HG02938 (cell line): ENCODE measurements around the gene LDB2.
"Not testable (repeated sequence)": the region's sequence is repeated elsewhere in the genome, so short reads cannot be mapped to it uniquely, and the experiment has no call there.

Experiments
- ATAC-seq: cut with Tn5 transposase; IDR thresholded peaks from one replicate; pipeline ENCODE4 v1.9.1; 2021; ENCODE audit warnings: mild to moderate bottlenecking, moderate library complexity; ENCODE audit not compliant: unreplicated experiment

LDB2 gene

DNA sequence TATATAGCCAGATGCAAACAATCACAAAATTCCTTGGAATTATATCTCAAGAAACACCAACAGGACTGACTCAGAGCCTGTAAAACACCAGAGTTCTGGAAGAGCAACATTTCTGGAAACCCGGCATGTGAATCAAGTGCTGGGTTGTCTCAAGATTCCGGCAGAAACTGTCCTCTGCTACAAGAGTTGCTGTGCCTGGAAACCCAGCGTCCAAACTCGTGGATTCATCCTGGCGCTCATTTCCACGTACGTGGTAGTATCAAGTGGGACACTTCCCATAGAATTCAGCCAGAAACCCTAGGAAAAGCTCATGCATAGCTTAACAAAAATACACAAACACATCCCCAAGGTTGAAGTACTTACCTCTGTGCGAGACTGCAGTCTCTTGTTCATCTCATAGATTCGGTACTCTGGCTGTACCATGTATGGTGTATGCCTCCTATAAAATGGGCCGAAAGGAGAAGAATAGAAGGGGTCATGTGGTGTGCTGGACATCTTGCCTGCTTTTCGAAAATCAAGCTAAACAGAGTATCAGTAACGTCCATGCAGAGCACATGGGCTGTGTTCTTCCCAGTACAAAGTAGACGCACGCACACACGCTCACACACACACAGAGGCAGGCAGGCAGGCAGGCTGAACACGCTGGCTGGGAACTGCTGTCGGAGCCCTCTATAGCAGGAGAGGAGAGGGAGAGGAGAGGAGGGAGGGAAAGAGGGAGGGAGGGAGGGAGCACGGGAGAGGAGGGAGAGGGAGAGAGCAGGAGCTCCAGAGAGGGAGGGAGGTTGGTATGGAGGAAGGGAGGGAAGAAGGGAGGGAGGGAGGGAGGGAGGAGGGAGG is at the start of gene LDB2:
LDB2 (minus strand) TSS at position 655 of the 837 bp plus-strand sequence.
- no peak for ATAC-seq

DNA sequence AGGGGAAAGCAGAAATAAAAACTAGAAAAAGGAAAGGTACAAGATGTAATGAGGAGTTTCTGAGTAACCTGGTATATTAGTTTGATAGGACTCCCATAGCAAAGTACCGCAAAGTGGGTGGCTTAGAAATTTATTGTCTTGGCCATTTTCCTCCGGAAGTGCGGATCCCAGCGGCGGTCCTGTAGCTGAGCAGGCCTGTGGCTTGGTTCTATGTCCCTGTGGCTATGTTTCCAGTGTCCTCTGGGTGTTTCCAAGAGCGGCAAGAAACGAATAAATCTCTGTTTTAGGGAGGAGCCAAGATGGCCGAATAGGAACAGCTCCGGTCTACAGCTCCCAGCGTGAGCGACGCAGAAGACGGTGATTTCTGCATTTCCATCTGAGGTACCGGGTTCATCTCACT is 44.0 kb upstream of the LDB2 start:
- ATAC-seq: no peak

DNA sequence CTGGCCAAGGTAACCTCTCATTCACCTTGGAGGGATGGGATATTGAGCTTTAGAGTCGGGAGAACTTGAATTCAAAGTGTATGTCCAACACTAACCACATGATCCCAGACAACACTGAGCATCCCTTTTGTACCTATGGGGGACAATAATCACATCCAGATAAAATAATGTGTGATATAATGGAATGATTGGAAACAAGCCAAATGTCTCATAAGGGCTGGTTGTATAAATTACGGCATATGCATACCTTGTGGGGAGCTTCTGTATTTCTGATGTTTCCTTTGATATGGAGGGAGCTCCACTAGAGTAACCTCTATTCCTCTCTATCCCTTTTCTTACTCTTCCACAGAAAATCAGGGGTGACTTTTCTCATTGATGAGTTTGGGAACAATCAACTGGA is 40.7 kb upstream of the LDB2 start:
- no peak for ATAC-seq

DNA sequence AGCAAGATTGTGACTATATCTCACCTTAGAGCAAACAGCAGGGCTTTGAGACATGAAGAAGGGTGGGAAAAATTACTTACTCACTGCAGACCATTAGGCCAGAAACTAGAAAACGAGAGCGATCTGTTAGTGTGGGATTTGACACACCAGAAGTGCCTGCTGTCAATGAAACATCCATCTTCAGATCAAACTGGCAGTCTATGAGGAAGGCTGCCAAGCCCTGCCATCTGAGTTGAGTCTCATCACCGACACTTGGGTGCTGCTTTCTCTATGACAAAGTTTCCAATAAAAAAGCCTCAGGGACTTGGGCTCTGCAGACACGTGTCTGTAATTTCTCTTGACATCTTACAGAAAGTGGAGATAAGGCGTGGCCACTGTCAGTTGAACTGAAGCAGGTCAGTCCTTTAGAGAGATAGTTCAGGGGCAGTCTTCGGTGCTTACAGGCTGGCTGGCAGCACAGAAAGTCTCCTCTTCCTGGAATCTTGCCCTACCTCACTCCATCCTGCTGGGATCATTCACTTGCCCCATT is 40.1 kb upstream of the LDB2 start:
- no peak for ATAC-seq

DNA sequence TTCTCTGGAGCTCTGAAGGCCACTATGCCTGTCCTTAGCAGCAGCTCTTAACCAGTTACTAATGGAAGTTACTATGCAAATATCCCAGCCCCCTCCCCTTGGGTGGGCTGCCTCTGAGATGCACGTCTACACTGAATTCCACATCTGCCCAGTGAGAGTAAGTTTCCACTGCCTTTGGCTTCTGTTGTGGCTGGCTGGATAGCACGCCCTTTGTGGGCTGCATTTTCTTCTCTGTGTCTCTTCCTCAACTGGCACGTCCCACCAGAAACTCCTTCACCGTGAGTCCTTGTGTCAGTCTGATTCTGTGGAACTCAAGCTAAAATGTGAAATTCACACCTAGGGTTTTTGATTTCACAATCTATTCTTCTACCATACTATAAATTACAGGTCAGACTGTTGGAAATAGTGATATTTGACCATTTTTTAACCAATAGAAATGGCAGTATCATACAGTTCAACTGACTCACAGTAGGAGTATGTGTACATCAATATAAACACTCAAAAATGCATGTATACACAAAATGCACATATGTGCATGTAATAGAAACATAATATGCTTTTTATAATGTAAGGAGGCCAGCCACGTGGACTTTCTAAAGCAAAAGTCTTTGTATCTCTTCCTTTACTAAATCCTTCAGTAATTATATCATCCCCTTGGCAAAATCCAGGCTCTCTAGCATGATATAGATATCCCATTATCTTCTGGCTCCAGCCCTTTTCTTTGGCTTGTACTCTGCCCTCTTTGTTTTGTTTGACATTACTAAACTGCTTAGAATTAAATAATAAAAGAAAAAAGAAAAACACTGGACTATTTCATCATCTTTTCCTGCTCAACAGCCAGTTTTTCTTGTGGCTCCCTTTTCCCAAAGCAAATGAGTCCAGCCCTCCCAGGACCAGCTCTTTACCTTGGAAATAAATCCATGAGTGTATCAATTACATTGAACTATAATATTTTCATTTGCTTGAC is 33.2 kb upstream of the LDB2 start:
- ATAC-seq: no peak

DNA sequence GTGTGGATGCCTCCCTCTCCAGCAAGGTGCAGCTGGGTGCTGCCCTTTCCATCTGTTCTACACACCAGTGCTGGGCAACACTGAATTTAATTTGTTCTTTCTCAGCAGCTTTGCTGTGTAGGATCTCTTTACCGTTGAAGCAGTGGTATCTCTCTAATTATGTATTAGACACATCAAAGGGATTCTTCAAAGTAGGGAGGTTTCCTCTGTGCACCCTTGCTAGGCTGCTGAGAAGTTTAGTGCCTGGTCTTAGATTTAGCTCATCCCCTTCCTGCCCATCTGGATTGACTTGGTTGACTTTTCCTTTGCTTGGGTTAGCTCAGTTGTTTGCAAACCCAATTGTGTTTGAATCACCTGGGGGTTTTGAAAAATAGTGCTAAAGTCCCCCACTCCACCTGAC is 27.8 kb upstream of the LDB2 start:
- no peak for ATAC-seq

DNA sequence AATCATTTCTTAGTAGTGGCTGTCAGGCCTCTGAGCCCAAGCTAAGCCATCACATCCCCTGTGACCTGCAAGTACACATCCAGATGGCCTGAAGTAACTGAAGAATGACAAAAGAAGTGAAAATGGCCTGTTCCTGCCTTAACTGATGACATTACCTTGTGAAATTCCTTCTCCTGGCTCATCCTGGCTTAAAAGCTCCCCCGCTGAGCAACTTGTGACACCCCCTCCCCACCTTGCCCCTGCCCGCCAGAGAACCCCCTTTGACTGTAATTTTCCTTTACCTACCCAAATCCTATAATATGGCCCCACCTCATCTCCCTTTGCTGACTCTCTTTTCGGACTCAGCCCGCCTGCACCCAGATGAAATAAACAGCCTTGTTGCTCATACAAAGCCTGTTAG is 20.3 kb upstream of the LDB2 start:
- not testable (repeated sequence) for ATAC-seq

DNA sequence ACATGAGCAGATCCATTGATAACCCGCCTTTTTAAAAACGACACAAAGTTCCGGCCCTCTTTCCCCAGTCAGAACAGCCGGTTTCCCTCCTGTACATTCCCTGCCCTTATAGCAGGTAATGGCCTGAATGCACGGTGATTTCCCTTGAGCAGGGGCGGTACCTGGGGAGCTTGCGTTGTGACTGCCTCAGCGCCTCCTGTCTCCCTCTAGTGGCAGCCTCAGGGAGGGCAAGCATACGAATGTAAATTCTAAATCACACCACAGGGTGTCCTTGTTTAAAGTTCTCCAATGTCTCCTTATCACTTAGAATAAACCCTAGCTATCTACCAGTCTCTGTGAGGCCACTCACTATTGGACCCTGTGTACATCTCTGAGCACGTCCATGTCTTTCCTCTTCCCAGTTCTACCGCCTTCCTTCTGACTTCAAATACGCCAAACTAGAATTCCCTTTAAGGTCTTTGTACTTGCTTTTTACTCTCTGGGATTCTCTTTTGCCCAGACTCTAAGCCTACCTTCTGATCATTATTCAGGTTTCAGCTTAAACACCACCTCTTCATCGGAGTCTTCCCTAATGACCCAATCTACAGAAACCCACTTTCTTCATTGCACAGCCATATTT is 18.4 kb upstream of the LDB2 start:
- ATAC-seq: peak; percentile 99

DNA sequence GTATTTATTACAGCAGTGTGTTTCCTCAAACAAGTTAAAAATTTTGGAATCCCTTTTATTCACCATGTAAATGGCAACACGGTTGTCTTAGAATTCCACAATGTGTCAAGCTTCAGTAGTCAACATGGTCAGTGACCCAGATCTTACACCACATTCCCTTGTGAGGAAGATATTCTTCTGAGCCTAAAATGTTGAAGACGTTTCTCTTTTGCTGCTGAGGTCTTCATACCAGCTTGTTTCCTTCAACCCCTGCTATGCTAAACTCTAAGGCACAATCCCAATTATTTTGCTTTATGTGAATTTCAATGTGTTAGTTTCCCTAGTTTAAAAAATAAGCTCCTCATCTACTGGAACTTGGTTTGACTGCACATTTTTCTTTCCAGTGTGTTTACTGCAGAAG is 17.6 kb upstream of the LDB2 start:
- ATAC-seq: no peak

DNA sequence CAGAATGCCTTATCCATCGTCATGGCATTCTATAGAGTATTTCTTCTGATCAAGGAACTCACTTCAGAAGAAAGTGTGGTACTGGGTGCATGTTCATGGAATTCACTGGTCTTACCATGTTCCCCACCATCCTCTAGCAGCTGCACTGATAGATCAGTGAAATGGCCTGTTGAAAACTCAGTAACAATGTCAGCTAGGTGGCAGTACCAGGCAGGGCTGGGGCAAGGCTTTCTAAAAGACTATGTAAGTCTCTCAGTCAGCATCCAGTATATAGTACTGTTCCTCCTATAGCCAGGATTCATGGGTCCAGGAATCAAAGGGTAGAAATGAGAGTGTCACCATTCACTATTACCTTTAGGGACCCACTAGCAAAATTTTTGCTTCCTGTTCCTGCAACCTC is 15.8 kb upstream of the LDB2 start:
- no peak for ATAC-seq

DNA sequence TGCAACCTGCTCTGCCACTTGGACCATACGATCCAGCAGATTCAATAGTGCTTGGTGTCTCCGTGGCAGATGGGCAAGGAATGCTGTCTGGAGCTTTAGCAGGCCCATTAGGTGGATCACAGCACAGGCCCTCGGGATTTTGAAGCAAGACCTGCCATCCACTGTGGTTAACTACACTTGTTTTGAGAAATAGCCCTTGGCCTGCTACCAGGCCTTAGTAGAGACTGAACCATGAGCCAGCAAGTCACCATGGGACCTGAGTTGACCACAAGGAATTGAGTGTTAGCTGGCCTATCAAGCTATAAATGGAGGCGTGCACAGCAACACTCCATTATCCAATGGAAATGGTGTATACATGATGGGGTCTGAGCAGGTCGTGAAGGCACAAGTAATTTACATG is 14.5 kb upstream of the LDB2 start:
- no peak for ATAC-seq

DNA sequence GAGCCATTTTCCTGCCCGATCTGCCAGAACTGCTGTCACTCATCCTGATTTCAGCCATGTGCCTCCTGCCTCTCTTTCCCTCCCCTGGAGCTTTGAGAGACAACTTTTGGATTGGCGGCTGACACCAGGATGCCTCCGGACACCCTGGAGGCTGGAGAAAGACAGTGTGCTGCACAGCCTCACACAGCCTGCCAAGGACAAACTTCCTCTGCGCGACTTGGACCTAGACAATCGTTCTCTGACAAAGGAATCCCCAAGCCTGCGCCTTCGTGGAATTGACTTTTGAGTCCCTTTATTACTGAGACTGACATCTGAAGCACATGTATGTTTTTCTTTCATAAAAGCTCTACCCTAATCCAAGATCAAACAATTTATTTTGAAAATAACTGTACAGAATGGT is 10.8 kb upstream of the LDB2 start:
- no peak for ATAC-seq

DNA sequence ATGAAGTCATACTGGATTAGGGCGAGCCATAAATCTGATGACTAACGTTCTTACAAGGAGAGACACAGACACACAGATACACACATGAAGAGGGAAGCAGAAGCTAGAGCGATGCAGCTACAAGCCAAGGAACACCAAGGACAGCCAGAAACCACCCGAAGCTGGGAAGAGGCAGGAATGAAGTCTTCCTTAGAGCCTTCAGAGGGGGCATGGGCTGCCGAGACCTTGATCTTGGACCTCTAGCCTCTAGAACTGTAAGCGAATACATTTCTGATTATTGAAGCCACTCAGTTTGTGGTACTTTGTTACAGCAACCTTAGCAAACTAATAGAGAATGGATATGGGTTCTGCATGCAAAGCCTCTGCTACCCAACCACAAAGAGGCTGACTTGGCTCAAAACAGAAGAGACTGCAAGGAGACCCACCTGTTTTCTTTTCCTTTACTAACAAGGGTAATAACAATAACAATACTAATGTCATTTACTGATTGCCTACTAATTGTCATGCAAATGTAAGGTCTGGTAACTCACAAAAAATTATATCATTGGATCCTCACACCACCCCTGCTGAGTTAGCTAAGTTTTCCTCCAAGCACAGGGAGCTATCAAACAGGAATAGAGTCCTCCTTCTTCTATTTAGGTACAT is 10.1 kb upstream of the LDB2 start:
- no peak for ATAC-seq

DNA sequence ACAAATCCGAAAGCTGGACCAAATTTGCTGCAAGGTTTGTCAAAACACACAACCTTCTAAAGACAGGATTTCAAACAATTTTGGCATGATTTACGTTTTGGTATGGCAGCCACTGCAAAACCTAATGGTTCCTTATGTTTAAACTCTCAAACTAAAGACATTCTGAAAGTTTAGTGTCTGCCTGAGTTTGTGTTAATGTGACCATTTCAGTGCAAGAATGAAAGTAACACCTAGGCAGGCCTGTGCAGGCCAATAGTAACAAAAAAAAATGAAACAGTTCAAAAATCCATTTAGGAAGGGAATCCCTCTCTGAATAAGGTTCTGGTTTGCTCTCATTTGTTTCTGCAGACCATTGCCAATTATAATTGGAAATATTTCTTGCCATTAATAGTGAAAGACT is 1.9 kb upstream of the LDB2 start:
- ATAC-seq: no peak

DNA sequence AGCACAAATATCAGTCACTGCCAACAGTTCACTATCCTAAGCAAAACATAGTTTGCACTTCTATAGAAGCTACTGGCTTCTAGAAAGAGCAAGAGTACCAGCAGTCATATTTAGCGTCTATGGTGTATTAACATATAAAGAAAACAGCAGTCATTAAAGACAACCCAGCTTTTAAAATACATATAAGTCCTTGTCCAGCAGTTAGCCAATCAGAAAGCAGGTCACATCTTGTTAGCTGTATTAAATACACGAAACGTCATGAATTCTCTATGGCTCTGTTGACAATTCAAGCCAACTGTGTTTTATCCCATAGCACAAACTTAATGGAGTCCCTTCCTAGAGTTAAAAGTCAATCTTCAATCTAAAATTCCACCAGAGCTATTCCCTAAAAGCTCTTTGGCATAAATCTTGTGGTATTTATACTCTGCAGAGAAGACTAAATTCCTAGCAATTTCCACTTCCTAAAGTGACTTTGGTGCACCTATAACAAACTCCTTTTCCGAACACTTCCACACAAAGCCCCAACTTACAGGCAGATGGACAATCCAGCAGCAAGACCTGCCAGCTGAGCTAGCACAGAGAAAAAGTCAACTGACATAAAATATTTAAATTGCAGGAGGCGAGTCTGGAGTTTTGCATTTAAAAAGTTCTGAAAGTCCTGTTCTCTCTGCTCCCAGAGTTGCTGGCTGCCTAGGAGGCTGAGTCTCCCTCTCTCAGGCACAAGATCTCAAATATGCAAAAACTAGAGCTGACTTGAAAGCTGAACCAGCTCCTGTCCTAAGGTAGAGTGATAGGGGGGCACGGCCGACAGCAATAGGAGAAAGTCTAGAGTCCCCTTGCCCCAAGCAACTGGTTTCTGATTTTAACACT is 1.3 kb downstream of the LDB2 start:
- ATAC-seq: no peak

DNA sequence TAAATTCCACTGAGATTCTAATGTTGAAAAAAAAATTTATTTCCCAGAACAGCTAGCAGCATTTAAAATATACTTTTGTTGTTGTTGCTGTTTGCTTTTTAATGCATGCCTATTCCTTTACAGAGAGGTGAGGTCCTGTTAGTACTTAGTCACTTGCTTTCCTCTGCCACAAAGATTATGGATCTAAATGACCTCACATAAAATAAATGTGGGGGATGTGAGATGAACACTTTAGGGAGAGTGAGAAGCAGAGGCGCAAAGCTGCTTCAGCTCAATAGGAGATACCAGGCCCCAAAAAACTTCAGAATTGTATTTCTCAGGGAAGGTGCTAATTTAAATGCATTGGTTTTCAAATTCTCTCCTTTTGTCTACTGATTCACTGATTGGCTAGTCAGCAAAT is 4.0 kb downstream of the LDB2 start:
- no peak for ATAC-seq

DNA sequence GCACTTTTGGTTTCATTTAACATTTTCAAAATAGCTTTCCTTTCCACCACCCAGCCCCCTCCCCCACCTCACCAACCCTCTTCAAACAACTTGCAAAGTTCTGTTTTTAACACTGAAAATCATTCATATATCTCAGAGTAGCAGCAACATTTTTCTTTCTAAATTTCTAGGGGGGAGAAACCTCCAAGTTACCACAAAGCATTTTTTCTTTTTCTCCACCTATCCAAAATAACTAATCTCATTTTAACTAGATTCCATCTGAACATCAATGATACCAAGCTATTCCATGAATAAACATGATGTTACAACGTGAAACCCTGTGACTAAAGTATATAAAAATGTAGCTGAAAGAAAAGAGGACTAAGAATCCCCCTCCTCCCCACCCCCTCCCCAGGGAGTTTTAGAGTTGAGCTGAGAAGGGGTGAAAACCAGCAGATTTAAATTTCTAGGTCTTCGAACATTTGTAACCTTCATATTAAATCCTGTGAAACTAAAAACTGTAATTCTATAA is 5.2 kb downstream of the LDB2 start:
- ATAC-seq: no peak

DNA sequence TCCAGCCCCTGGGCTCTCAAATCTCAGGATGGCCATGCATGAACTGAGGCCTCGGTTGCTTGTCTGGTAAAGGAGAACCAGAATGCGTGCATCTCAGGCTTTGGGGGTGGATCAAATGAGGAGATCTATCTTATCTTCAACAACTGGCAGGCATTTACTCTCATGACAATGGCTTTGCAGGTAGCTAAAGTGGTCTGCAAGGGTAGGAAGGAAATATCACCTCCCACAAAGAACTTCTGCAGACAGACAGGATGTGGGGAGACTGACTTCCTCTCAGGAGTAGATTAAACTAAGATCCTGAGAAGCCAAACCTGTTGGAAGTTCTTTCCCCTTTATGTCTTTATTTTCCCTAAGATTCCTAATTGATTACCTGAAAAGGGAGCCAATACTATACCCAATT is 7.8 kb downstream of the LDB2 start:
- no peak for ATAC-seq

DNA sequence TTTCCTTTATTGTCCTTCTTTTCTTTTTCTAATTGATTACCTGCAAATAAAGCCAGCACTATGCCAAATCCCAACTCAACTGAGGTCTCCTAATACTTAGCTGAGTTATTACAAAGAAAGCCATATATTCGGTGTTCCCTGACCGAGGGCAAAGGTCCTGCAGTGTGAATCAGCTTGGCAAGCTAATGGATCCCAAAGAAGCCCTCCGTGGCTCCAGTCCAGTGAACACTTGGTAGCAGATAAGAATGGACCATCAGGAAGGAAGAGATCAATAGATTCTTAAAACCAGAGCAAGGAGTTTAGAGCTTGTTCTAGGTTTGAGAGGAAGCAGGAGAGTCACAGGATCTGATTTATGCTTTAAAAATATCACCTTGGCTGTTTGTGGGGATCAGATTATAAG is 8.5 kb downstream of the LDB2 start:
- ATAC-seq: no peak

DNA sequence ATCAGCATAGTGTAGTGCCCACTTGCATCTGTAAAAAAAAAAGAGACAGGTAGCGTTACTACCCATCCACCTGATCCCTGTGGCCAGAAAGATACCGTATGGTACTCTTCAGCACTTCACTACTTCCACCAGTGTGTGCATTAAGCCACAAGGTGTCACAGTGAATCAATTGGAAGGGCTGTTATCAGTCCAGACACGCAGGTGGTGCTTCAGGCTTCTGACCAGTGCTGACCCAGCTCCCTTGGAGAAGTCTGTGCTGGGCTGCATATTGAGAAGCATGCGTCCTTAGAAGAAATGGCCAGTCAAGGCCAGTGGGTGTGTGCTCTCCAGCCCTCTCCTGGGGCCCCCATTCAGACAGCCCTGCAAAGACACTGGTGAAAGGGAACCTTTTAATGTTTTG is 10.6 kb downstream of the LDB2 start:
- no peak for ATAC-seq
